Osteoblast (primary cell): ENCODE measurements around the gene ARHGEF11. TPM values are rescaled to one million over a fixed set of nuclear protein-coding genes. Genes with fewer than 3 reads are reported as not detected.

Experiments
- DNase-seq: peaks from one replicate; pipeline ENCODE4 v3.0.0; 2011; ENCODE audit warnings: low spot score, mixed read lengths; ENCODE audit not compliant: insufficient read length; ENCODE audit errors: missing footprints
- H2AFZ ChIP-seq: 2 replicates; pipeline ENCODE4 v1.6.0; 2011; ENCODE audit warnings: mild to moderate bottlenecking, low read length
- H3K27ac ChIP-seq: 2 replicates; pipeline ENCODE4 v1.5.1; 2011; ENCODE audit warnings: mild to moderate bottlenecking, low read depth, low read length, moderate library complexity
- H3K27me3 ChIP-seq: 2 replicates; pipeline ENCODE4 v1.6.0; 2012; ENCODE audit warnings: mild to moderate bottlenecking, control low read depth, inconsistent platforms, low read length, moderate library complexity; ENCODE audit not compliant: insufficient read depth
- H3K36me3 ChIP-seq: 2 replicates; pipeline ENCODE4 v1.5.1; 2011; ENCODE audit warnings: mild to moderate bottlenecking, low read length, control low read depth, moderate library complexity; ENCODE audit not compliant: insufficient read depth
- H3K4me1 ChIP-seq: 2 replicates; pipeline ENCODE4 v1.5.1; 2011; ENCODE audit warnings: mild to moderate bottlenecking, low read length, control low read depth, moderate library complexity; ENCODE audit not compliant: insufficient read depth
- H3K4me2 ChIP-seq: 2 replicates; pipeline ENCODE4 v1.6.0; 2011; ENCODE audit warnings: mild to moderate bottlenecking, low read length; ENCODE audit not compliant: insufficient read depth
- H3K4me3 ChIP-seq: fragments of 200-600 bp; sonication (generic); 3 replicates; pipeline ENCODE4 v1.5.1; 2012; ENCODE audit warnings: mild to moderate bottlenecking, low read length, inconsistent platforms; ENCODE audit not compliant: insufficient read depth
- H3K79me2 ChIP-seq: 2 replicates; pipeline ENCODE4 v1.6.0; 2012; ENCODE audit warnings: mild to moderate bottlenecking, low read length, control low read depth, inconsistent platforms; ENCODE audit not compliant: insufficient read depth
- H3K9me3 ChIP-seq: 2 replicates; pipeline ENCODE4 v1.5.1; 2011; ENCODE audit warnings: low read depth, low read length, control low read depth
- H4K20me1 ChIP-seq: 2 replicates; pipeline ENCODE4 v1.6.0; 2012; ENCODE audit warnings: mild to moderate bottlenecking, low read length, control low read depth; ENCODE audit not compliant: insufficient read depth
- total RNA-seq: library from RNA; depleted of rRNA; stranded (reverse); fragments of >200 nt; gene quantifications from 2 replicates; pipeline ENCODE4 v1.2.3, GENCODE V29; 2012
- TF ChIP-seq, protein P1 (sequence below): IDR thresholded peaks from 2 replicates; pipeline ENCODE4 v1.5.1; 2011; ENCODE audit warnings: mild to moderate bottlenecking, low read depth, low read length, moderate library complexity; ENCODE audit errors: extremely low read depth

The ARHGEF11 gene
- total RNA-seq, 1 donor = 50.3 TPM

DNA sequence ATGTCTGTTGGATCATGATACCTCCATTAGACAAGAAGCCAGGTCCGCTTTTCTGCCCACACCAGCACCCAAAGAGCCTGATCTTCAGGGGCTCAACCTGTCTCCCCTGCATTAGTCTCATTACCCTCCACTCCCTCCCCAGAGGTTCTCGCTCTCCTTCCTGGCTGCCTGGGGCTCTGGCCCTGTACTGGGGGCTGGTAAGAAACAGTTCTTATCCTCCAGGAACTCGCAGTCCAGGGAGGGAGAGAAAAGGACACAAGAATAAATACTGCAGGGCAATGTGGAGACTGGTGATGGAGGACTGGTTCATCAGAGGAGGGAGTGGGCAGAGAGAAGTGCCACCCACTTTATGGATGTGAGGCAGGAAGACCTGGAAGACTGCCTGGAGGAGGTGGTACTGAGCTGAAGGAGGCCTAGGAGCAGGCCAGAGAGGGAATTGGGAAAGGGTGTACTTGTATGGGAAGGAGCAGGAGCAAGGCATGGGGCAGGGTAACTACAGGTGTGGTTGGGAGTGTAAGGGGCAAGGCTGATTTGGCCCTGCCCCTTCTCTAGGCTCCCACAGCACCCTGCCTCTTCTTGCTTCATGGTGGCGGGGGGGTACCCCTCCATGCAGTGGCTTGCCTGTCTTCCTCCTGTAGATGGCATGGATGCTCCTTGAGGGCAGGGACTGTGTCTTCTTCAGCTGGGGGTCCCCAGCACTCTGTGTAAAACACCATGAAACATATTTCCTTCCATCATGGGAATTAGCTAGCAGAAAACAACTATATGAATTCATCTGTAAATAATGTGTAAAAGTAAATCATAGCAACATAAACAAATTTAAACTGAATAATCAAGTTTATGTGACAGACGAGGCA, 120.2 kb downstream of the ARHGEF11 start:
- Histone ChIP-seq H3K36me3 (no peaks in the 10 kb centered on the region), H3K4me3 (no peak overlapping the region), H3K27ac (no peak overlapping the region), H3K9me3 (no peaks in the 10 kb centered on the region), H3K4me2 (no peak overlapping the region), H3K79me2 (no peaks in the 10 kb centered on the region), H4K20me1 (no peaks in the 10 kb centered on the region), H3K4me1 (peaks cover 8% of the 10 kb centered on the region), H3K27me3 (peaks cover 50% of the 10 kb centered on the region), H2AFZ (no peak overlapping the region)
- peak; percentile 68 for DNase-seq
- TF ChIP-seq, protein P1, sequence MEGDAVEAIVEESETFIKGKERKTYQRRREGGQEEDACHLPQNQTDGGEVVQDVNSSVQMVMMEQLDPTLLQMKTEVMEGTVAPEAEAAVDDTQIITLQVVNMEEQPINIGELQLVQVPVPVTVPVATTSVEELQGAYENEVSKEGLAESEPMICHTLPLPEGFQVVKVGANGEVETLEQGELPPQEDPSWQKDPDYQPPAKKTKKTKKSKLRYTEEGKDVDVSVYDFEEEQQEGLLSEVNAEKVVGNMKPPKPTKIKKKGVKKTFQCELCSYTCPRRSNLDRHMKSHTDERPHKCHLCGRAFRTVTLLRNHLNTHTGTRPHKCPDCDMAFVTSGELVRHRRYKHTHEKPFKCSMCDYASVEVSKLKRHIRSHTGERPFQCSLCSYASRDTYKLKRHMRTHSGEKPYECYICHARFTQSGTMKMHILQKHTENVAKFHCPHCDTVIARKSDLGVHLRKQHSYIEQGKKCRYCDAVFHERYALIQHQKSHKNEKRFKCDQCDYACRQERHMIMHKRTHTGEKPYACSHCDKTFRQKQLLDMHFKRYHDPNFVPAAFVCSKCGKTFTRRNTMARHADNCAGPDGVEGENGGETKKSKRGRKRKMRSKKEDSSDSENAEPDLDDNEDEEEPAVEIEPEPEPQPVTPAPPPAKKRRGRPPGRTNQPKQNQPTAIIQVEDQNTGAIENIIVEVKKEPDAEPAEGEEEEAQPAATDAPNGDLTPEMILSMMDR = no peak

DNA sequence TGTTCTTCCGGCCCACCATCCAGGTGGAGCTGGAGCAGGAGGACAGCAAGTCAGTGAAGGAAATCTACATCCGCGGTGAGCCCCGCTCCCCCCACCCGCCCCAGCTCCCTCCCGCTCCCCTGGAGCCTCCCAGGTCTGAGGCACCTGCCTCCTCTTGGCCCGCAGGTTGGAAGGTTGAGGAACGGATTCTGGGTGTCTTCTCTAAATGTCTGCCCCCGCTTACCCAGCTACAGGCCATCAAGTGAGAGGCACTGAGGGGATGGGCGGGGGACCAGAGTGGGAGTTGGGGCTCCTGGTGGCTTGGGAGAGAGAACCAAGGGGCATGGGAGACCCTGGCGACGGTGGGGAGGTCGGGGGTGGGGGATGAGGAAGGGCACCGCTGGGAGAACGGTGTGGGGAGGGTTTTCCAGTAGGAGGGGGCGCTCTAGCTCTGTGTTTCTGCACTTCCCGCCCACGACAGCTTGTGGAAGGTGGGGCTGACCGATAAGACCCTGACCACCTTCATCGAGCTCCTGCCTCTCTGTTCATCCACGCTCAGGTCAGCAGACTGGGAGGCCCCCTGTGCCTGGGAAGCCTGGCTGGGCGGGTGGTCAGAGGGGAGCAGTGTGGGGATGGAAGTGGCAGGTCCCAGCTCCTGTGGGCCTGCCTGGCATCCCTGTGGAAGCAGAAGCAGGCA, 120.9 kb downstream of the ARHGEF11 start:
- Histone ChIP-seq H3K27ac (no peak overlapping the region), H3K4me2 (no peak overlapping the region), H3K36me3 (no peaks in the 10 kb centered on the region), H2AFZ (no peak overlapping the region), H3K9me3 (no peaks in the 10 kb centered on the region), H4K20me1 (no peaks in the 10 kb centered on the region), H3K79me2 (no peaks in the 10 kb centered on the region), H3K4me3 (no peak overlapping the region), H3K27me3 (peaks cover 49% of the 10 kb centered on the region), H3K4me1 (peaks cover 14% of the 10 kb centered on the region)
- no peak for DNase-seq
- TF ChIP-seq, protein P1 = no peak

DNA sequence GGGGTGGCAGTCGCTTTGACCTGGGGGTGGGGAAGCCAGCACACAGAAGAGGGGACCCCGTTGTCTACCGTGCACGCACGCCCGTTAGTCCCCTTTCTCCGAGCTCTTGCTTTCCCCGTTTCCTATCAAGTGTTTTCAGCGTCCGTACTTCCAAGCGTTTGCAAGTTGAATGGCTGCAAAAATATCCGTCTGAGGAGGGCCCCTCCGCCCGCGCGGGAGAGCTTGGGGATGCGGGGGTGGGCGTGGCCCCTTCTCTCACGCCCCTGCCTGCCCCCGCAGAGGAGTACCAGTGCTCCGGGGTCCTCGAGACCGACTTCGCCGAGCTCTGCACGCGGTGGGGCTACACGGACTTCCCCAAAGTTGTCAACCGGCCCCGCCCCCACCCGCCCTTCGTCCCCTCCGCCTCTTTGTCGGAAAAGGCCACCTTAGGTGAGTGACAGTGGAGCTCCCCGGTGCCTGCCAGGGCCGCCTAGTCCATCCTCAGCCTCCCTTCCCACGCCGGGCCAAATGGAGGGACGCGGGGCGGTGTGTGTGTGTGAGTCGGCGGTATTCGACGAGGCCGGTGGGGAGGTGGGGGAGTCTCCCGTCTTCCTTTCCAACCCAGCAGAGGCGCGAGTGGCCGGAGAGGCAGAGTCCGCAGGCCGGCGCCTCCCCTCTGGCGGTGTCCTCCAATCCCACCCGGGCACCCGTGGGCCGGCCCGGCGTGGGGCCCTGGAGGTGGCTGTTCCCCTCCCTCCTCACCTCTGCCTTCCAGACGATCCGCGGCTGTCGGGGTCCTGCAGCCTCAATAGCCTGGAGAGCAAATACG, 121.7 kb downstream of the ARHGEF11 start:
- Histone ChIP-seq H2AFZ (no peak overlapping the region), H3K4me3 (no peak overlapping the region), H3K4me2 (peak overlapping the region; percentile 8), H3K36me3 (no peaks in the 10 kb centered on the region), H3K27me3 (peaks cover 46% of the 10 kb centered on the region), H3K79me2 (no peaks in the 10 kb centered on the region), H3K27ac (no peak overlapping the region), H4K20me1 (no peaks in the 10 kb centered on the region), H3K9me3 (no peaks in the 10 kb centered on the region), H3K4me1 (peaks cover 18% of the 10 kb centered on the region)
- TF ChIP-seq, protein P1 = no peak
- DNase-seq = peak; percentile 76
